Activated CD4-positive, alpha-beta T cell treated with anti-CD3 and anti-CD28 coated beads, Interleukin-2, amount 50 U/mL, for 4 hours (primary cell): ENCODE data around the gene CHAD.
"Not testable (repeated sequence)": the region's sequence is repeated elsewhere in the genome, so short reads cannot be mapped to it uniquely, and the experiment has no call there.

Experiments used
- DNase-seq, 2 experiments: peaks; one replicate each; pipeline ENCODE4 v3.0.0-alpha.2; 2020

Gene CHAD

DNA sequence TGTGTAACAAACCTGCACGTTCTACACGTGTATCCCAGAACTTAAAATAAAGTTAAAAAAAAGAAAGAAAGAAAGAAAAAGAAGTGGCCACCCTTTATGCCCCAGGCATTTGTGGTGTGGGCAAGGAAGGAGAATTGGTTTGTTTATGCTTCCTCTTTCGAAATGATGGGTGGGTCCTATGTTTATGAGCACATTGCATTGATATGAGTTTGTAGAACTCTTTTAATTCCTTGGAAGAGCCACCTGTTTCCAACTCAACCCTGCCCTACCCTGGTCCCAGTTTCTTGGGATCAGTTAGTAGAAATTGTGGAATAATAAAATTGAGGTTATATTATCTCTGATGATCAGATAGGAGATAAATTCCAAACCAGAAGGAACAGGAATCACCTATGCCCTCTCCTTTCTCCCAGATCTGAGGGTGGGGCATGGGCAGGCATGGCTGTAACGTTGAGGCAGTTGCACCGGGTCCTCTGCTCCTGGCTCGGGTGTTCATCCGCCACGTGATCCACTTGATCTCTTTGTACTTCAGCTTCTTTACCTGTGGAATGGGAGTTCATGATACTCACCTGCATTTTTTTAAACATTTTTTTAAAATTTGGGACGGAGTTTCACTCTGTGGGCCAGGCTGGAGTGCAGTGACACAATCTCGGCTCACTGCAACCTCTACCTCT is 15.9 kb downstream of the CHAD start:
- no peak for DNase-seq

DNA sequence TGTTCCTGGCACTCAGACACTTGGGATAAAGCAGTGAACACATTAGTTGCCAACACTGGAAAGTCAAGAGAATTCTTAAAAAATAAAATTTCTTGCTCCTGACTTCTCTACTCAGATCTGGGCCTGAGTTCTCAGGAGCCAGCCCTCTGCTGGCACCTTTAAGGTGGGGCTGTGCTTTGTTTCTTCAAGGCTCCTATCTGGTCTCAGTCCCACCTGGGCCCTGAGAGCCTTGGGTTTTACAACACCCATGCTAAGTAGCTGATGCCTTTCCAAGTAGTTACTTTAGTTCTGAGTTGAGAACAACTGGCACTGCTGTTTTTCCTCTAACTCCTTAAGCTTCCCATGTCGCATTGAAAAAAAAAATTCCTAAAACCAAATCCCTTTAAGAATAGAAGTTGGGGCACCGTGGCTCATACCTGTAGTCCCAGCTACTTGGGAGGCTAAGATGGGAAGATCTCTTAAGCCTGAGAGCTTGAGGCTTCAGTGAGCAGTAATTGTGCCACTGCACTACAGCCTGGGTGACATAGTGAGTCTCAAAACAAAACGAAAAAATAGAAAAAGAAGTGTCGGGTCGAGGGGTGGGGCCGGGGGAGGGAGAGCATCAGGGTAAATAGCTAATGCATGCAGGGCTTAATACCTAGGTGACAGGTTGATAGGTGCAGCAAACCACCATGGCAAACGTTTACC is 16.6 kb downstream of the CHAD start:
- DNase-seq = no peak

DNA sequence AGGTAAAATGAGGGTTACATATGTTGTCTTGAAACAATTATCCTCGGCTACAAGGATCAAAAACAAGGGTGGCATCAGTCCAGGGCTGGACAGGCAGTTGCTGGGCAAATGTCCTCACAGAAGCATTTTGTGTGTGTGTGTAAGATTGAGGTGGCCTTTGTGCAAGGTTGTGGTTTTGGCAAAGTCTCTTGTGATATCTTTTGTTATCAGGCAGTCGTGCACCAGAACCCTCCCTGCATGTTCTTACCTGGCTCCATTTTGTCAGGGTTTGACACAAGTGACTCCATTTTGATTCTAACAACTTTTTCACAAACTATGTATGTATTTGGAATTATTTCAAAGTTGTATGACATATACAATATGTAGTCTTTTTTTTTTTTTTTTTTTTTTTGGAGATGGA is 20.0 kb downstream of the CHAD start:
- DNase-seq = no peak

DNA sequence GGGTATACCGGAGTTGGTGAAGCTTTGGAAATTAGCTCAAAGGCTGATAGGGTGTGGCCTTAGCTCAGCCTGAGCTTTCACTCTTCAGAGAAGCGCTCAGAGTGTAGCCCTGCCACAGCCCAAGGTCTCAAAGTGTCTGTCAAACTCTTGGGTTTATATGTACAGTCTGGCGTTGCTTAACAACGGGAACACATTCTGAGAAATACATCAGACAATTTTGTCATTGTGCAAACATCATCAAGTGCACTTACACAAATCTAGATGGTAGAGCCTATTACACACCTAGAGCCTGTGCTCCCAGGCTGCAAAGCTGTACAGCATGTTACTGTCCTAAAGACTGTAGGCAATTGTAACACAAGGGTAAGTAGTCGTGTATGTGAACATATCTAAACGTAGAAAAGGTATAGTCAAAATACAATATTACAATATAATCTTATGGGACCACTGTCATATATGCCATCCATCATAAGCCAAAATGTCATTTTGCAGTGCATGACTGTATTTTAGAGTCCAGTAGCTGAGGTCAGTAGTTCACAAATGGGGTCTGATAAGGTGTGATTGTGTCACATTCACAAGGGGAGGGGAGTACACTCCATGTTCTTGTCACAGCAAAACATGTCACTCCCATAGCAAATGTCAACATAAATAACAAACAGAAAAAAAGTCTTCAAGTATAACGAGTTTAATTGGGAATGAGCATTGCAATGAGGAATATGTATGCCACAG is 20.6 kb downstream of the CHAD start:
- DNase-seq = no peak

DNA sequence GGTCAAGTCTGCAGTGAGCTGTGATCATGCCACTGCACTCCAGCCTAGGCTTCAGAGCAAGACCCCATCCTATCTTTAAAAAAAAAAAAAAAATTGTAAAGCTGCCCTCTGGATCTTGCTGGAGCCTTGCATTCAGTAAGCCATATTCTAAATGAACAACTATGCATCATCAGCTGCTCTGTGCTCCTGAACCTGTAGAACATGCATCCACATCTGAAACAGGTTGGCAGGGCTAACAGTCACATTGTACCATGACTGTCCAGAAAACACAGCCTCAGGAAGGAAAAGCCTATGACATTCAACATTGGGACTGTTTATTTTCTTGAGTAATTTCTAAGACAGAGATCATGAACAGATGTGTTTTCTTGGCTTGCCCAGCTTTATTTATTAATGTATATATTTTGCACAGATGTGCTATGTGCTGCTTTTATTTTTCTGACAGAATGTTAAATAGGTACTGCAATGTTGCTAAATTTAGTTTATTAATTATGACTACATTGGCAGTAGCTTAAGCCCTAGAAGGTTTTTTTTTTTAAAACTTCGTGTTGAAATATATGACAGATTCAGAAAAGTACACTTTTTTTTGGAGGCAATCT is 22.9 kb downstream of the CHAD start:
- DNase-seq = no peak

DNA sequence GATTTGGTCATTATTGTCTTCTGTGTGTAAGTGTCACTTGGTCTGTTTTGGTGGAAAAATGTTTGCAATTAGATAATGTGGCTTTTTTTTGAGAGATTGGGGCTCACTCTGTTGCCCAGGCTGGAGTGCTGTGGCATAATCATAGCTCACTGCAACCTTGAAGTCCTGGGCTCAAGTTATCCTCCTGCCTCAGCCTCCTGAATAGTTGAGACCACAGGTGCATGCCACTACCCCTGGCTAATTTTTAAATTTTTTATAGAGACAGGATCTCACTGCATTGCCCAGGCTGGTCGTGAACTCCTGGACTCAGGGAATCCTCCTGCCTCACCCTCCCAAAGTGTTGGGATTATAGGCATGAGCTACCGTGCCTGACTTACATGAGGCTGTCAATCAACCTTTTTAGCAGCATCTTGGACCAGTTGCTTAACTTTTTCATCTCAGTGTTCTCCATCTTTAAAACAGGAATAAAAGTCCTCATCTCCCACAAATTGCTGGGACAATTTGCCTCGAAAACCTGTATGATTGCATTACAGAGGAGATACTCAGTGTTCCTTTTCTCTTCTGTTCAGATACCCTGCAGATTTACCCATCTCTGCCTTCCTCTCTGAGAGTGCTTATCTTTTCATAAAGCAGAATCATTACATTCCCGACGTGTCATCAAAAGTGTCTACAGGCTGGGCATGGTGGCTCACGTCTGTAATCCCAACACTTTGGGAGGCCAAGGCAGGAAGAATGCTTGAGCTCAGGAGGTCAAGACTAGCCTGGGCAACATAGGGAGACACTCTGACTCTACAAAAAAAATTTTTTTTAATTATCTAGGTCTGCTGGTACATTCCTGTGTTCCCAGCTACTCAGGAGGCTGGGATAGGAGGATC is 23.6 kb downstream of the CHAD start:
- DNase-seq = no peak

DNA sequence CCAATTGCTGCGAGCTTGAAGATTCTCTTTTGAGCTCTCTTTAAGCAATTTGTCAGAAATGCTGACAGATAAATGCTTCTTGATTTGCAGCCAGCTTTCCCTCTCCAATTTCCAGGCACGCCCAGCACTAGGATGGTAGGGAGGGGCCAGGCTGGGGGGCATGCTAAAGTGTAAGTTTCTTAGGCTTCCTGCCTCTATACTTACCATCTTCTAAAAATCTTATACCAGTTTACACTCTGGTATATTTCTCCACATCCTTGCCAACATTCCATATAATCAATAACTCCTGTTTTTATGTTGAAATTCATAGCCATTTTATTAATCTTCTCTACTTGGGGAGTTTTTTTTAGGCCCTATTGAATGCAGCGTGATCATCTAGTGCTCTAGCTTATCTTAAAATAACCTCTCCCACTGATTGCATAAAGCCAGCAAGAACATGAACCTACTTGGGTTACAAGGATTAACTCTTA is 25.1 kb downstream of the CHAD start:
- no peak for DNase-seq

DNA sequence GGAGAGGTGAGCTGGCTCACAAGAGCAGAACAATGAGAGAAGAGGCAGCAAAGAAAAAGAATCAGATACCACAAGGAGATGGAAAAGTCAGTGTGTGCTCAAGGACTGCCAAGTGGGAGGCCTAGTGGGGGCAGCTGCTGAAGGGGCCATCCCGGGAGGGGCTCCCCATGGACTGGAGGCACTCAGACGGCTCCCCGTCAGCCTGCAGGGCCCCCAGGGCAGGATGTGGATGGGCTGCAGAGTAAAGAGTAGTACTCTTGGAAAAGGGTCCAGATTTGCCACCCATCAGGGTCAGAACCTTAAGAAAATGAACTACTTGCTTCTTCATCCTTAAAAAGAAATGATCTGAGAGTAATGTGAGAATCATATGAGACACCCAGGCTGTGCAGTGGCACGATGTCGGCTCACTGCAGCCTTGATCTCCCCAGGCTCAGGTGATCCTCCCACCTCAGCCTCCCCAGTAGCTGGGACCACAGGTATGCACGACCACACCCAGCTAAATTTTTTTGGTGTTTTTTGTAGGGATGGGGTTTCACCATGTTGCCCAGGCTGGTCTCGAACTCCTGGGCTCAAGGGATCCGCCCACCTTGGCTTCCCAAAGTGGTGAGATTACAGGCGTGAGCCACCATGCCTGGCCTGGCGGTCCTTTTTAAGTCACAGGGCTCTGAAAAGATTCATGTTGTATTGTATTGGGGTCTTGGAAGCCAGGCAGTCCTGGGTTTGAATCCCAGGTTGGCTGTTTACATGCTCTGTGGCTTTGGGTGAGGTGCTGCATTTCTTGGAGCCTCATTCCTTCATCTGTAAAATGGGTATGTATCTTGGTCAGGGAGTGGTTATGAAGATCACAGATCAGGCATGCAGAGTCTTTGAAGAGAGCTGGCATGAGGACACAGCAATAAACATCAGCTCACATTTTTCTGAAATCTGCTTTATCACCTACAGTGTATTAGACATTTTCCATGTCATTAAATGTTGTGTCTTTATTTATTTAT is 27.5 kb downstream of the CHAD start:
- no peak for DNase-seq

DNA sequence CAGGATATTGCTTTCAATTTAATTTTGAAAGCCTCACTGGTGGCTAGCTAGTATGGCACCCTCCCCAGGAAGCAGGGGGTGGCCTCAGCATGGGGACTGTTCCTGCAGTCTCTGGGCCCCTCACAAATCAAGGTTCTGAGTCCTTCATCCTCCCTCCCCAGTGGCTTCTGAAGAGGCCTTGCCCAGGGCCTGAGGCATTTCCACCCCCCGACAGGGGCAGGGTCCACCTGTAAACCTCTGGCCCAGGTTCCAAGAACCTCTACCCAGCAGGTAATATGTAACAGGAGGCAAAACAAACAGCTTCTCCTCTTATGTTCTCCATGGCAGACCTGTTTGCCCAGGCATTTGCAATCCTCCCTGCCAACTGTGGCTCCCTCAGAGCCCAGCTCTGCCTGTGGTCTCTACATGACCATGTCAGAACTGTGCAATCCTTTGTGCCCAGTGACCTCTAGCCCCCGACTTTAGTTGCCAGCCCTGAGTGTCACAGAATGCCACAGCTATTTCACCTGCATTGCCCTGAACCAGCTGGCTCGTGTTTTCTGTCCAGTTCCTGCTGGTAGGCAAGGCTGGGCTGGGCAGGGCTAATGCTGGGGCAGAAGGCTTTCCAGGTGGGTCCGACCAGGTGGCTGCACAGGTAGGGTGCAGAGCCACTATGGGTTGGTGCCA is 28.4 kb downstream of the CHAD start:
- DNase-seq = no peak

DNA sequence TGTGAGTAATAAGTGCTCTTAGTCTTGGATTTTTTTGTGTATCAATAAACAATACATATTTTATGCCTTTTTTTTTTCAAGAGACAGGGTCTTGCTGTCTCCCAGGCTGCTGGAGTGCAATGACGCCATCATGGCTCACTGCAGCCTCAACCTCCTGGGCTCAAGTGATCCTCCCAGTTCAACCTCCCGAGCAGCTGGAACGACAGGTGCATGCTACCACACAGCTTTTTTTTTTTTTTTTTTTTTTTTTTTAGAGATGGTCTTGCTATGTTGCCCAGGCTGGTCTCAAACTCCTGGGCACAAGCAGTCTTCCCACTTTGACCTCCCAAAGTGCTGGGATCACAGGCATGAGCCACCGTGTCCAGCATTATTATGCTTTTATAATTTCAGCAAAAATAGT is 29.7 kb downstream of the CHAD start:
- no peak for DNase-seq

DNA sequence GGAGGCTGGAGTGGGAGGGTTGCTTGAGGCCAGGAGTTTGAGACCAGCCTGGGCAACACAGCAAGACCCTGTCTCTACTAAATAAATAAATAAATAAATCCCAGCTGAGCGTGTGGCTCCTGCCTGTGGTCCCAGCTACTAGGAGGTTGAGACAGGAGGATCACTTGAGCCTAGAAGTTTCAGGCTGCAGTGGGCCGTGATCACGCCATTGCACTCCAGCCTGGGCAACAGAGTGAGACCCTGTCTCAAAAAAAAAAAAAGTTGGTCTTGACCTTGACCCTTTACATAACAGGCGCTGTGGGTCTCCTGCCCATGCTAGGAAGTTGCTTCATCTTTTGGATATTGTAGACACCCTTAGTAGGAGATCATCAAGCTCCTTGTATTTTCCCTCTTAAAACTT is 31.3 kb downstream of the CHAD start:
- no peak for DNase-seq

DNA sequence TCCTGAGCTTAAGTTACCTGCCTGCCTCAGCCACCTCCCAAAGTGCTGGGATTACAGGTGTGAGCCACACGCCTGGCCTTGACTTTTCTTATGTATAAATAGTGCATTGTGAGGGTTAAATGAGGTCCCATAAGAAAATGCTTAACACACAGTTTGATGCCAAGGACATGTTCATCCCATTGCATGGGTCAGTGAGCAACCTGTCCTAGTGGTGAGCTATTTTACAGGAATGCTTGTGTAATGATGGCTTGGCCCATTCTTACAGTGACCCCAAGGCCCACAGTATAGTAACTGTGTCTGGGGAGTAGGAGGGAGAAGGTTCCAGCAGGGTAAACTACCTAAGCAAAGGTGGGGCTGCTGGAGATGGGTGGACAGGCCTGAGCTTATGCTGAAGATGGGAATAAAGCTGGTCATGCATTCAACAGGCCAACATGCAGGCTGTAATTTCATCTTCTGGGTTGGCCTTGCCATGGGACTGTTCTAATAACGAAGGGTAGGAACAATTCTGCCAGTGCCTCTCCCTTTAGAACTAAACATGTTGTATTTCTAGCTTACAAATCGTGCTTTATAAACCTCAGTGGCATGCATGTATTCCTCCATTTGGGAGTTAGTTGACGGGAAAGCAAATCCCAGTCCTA is 36.4 kb downstream of the CHAD start:
- DNase-seq = no peak

DNA sequence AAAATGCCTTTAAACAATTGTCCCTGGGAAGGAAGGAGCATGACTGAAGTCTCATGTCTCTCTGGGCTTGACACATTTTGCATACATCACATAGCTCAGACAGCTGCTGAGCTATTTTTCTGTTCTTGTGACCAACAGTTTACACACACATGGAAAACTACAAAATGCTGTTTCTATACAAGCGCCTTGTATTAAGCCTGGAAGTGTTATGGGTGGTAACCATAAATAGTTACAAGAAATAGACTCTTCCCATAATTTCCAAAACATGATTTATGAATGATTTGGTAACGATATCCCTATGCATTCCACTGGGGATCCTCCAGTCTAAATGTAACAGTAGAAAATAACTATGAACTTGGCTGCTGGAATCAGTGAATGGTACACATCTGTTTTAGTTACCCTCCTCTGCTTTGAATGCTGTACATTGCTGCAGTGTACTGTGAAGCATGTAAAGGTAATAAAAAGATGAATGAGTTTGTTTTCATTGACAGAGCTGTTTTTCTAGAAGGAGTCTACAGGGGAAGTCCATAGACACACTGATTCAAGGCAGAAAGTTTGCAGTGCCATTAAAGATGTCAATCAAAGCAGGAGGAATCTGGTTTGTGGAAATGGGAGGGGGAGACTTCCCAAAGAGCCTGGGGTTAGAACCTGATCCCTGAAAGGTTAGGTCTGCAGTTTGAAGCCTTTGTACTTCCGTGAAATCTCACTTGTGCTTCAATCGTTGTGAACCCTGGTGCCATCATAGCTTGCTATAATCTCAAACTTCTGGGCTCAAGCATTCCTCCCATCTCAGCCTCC is 37.7 kb downstream of the CHAD start:
- no peak for DNase-seq

DNA sequence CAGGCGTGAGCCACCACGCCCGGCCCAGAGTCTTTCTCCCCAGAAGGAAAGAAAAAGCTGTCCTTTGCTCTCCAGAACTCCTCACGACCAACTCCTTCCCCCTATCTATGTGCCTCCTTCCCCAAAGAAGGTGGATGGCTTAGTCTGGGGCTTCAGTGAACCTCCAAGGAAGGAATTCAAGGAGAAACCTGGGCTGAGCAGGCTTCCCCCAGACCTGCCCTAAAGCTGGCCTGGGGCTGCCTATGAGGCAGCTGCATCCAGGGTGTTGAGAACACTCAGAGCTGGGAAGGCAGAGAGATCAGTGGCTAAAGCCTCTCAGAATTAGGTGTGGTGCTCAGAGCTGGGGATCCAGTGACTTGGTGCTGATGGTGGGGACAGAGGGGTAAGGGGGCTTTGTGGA is 38.9 kb downstream of the CHAD start:
- DNase-seq = no peak

DNA sequence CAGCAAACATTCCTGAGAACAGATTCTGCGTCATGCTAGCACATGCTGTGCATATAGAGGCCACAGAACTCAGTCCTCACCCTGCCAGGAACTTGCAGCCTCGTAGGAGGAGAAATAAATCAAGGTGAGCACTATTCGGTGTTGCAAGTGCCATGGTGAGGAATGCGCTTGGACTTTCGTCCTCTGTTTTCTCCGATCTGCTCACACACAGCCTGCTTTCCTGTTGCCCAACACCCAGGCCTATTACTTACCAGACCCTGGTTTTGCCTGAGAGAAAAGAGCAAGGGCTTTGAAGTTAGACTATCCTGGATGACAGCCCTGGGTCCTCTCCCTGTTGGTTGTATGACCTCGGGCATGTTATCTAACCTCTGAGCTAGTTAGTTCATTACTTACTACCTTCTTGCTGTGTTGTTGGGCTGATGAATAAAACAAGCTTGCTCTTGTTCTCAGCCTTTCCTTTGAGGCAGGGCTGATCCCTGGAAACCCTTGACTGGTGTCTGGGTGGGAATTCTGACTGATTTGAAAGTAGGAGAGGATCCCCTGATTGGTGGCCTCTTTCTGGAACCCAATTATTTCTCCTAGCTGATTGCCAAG is 39.8 kb downstream of the CHAD start:
- no peak for DNase-seq

DNA sequence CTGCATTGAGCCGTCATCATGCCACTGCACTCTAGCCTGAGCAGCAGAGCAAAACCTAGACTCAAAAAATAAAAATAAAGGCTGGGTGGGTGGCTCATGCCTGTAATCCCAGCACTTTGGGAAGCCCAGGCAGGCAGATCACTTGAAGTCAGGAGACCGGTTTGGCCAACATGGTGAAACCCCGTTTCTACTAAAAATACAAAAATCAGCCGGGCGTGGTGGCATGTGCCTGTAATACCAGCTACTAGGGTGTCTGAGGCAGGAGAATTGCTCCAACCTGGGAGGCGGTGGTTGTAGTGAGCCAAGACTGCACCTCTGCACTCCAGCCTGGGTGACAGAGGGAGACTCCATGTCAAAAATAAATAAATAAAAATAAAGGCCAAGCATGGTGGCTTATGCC is 40.6 kb downstream of the CHAD start:
- DNase-seq = not testable (repeated sequence)

DNA sequence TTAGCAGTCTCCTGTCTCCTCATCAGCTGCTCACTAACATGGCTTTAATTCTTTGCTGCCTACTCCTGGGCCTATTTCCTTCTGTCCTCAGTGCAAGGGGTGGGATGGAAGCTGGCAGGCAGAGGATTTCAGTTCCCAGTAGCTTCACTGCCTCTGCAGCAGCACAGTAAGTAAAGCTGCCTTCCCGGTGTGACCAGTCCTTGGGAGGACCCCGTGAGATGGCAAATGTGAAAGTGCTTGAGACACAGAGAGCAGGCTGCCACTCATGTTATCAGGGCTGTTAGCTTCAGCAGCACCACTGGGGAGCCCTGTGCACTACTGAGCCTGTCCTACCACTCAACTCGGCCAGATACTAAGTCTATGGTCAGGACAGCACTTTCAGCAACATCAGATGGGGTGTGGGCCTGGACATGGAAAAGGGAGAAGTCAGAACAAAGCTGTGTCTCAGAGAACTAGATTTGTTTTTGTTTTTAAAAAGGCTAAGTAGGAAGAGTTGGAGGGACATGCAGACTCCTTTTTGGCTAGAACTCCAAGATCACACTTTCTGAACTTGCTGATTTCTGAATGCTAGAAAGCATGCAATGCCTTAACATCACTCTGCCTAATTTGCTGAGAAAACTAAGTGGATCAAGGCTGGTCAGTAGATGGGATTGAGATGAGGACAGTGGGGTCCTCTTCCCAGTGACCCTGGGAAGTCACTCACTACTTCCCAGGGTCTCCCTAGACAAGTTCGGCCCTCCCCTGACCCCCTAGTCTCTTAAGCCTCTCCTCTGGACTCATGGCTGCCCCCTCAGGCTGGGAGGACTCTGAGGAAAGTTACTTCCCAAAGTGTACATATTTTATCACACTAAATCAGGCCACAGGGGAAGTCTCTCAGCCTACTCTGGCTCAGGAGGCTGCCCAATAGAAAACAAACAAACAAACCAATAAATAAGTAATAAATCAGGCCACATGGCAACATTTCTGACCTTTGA is 41.6 kb downstream of the CHAD start:
- no peak for DNase-seq

DNA sequence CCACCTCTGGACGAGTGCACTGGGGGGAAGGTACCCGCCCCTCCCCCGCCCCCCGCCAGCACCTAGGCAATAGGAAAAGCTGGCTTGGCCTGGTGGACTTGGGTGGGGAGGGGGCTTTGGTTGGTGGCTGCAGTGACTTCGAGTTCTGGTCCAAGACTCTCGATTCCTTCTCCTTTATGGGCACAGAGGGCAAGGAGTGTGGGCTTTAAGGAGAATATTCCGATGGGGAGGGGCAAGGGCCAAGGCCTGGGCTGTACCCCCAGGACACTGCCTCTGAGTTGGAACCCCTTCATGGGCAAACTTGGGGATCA is 42.3 kb downstream of the CHAD start:
- DNase-seq = no peak
